Naive thymus-derived CD4-positive, alpha-beta T cell (primary cell): ENCODE results near the gene PDZD2. TPM values are rescaled to one million over a fixed set of nuclear protein-coding genes. Genes with fewer than 3 reads are reported as not detected.

Experiments used
- ATAC-seq: fragments of 150-1000 bp; cut with Tn5 transposase; 2 replicates; pipeline ENCODE4 v1.10.0; 2021; ENCODE audit warnings: mild to moderate bottlenecking, moderate library complexity
- CTCF ChIA-PET: fragments of 350-600 bp; sonication (Branson Sonifier 250); formaldehyde crosslinking; loops from one replicate; lab custom pipeline; 2021; ENCODE audit warnings: antibody characterized with exemption; lab: Charles Lee
- POLR2A ChIA-PET: fragments of 350-600 bp; sonication (Branson Sonifier 250); formaldehyde crosslinking; loops from one replicate; lab custom pipeline; 2021; ENCODE audit warnings: antibody characterized with exemption, inconsistent platforms; lab: Charles Lee
- DNase-seq, 9 donors: peaks; one replicate each; pipeline versions ENCODE4 v3.0.0 to v3.0.0-alpha.2; 2020 to 2022; ENCODE audit warnings: mixed read lengths in 1 of 9
- H3K27ac ChIP-seq: one replicate; pipeline ENCODE4 v1.7.0; 2013; ENCODE audit warnings: mild to moderate bottlenecking, low read depth, low read length, moderate library complexity
- H3K27me3 ChIP-seq, 2 donors: one replicate each; pipeline ENCODE4 v1.7.0; 2013; ENCODE audit warnings: low read length in 2 of 2, mild to moderate bottlenecking in 2 of 2, moderate library complexity in 2 of 2; ENCODE audit not compliant: control insufficient read depth in 2 of 2, insufficient read depth in 2 of 2
- H3K36me3 ChIP-seq, 3 experiments: 1 replicate in 2 of 3; 2 replicates in 1 of 3; pipeline ENCODE4 v1.7.0; 2013; ENCODE audit warnings: low read length in 3 of 3, mild to moderate bottlenecking in 3 of 3, moderate library complexity in 1 of 3; ENCODE audit not compliant: insufficient read depth in 3 of 3, control insufficient read depth in 2 of 3
- H3K4me1 ChIP-seq, 2 donors: one replicate each; pipeline ENCODE4 v1.7.0; 2013; ENCODE audit warnings: low read length in 2 of 2, mild to moderate bottlenecking in 2 of 2, moderate library complexity in 1 of 2; ENCODE audit not compliant: control insufficient read depth in 2 of 2, insufficient read depth in 2 of 2
- H3K4me3 ChIP-seq: 2 replicates; pipeline ENCODE4 v1.7.0; 2013; ENCODE audit warnings: mild to moderate bottlenecking, low read length
- H3K9me3 ChIP-seq, 3 experiments: 1 replicate in 2 of 3; 2 replicates in 1 of 3; pipeline ENCODE4 v1.7.0; 2013; ENCODE audit warnings: low read length in 3 of 3; ENCODE audit not compliant: control insufficient read depth in 2 of 3
- H3K27ac Mint-ChIP-seq, 9 donors: one replicate each; pipeline ENCODE4 v1.8.0; 2020 to 2022; ENCODE audit warnings: mixed read lengths in 9 of 9, mild to moderate bottlenecking in 8 of 9, moderate library complexity in 5 of 9, inconsistent platforms in 2 of 9
- H3K27me3 Mint-ChIP-seq, 5 donors: one replicate each; pipeline ENCODE4 v1.8.0; 2021 to 2022; ENCODE audit warnings: mixed read lengths in 5 of 5, mild to moderate bottlenecking in 1 of 5
- H3K36me3 Mint-ChIP-seq, 5 donors: one replicate each; pipeline ENCODE4 v1.8.0; 2020 to 2022; ENCODE audit warnings: mixed read lengths in 5 of 5, mild to moderate bottlenecking in 3 of 5, inconsistent platforms in 1 of 5
- H3K4me1 Mint-ChIP-seq, 7 donors: one replicate each; pipeline ENCODE4 v1.8.0; 2020 to 2022; ENCODE audit warnings: mixed read lengths in 7 of 7, mild to moderate bottlenecking in 3 of 7, inconsistent platforms in 1 of 7
- H3K4me3 Mint-ChIP-seq, 10 donors: one replicate each; pipeline ENCODE4 v1.8.0; 2020 to 2022; ENCODE audit warnings: mild to moderate bottlenecking in 10 of 10, mixed read lengths in 10 of 10, moderate library complexity in 6 of 10, inconsistent platforms in 2 of 10
- H3K9me3 Mint-ChIP-seq, 11 donors: one replicate each; pipeline ENCODE4 v1.8.0; 2020 to 2022; ENCODE audit warnings: mixed read lengths in 11 of 11, mild to moderate bottlenecking in 4 of 11, inconsistent platforms in 1 of 11, moderate library complexity in 1 of 11
- intact Hi-C, 2 donors: fragments of 100-400 bp; cut with micrococcal nuclease; formaldehyde crosslinking; loops; one replicate each; pipeline ENCODE4 v1.15.1; 2023
- polyA plus RNA-seq, 2 donors: library from polyadenylated mRNA; unstranded; fragments of 300-500 nt; fragmentation: Illumina TruSeq; gene quantifications; one replicate each; pipeline ENCODE4 v1.2.3, GENCODE V29; 2021
- total RNA-seq, 6 experiments: library from RNA in 5 of 6; stranded (reverse) in 5 of 6; gene quantifications; 1 replicate in 5 of 6; 2 replicates in 1 of 6; pipeline ENCODE4 v1.2.3 and lab custom pipeline; 2021 to 2026

The PDZD2 gene
- total and polyA plus RNA-seq, 7 experiments from 2014 or later, result 1.1 to 2.7 (median 1.3) TPM; not detected in 1

DNA sequence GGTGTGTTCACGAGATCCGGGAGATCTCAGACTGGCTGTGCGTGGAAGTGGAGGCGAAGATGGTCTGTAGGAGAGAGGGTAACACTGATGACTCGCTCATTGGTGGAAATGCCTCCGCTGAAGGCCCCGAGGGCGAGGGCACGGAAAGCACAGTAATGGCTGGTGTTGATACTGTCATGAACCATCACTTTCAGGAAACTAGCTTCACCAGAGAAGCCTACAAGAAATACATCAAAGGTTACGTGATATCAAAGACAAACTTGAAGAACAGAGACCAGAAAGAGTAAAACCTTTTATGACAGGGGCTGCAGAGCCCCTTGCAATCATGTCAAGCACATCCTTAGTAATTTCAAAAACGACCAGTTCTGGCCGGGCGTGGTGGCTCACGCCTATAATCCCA is 269.5 kb downstream of the PDZD2 start:
- ATAC-seq (peak; percentile 47), DNase-seq (peak in 4 of 9 donors; percentile 11 to 37 (median 24))
- H3K27me3 ChIP-seq, result no peaks in the 10 kb centered on the region
- no peaks in the 10 kb centered on the region for H3K9me3 ChIP-seq
- no peak overlapping the region for H3K27ac ChIP-seq
- ChIA-PET CTCF (no interaction called here), POLR2A (no interaction called here)
- Mint-ChIP-seq H3K4me1 (peaks cover 0 to 31% (median 18%) of the 10 kb centered on the region in 7 donors), H3K9me3 (peaks cover 0 to 3% (median 0%) of the 10 kb centered on the region in 11 donors), H3K27ac (peak overlapping the region in 5 of 9 donors; percentile 53 to 83 (median 78)), H3K27me3 (no peaks in the 10 kb centered on the region), H3K36me3 (no peaks in the 10 kb centered on the region), H3K4me3 (peak overlapping the region in 7 of 10 donors; percentile 3 to 64 (median 60))
- intact Hi-C loops, result loop anchor here in 1 of 2 donors (5.0 kb wide), 1 partner anchor 41 kb away; no protein-coding TSS in a partner anchor
- no peak overlapping the region for H3K4me3 ChIP-seq
- H3K36me3 ChIP-seq, result no peaks in the 10 kb centered on the region
- H3K4me1 ChIP-seq, result peaks cover 0 to 6% of the 10 kb centered on the region in 2 donors

DNA sequence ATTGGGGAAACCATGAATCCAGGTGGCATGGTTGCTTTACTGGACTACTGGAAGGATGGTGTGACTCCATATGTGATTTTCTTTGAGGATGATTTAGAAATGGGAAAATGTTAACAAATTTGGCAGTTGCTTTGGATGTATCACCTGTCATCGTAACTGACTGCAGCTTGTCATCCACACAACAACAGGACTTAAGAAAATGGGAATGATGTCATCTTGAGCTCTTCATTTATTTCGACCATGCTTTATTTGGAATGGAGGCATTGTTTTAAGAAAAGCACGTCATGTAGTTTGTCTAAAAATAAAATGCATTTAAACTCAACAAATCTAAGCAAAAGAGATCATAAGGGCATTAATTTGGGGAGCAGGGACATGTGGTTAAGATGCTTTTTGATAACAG is 270.1 kb downstream of the PDZD2 start:
- ATAC-seq (no peak), DNase-seq (no peak)
- no peaks in the 10 kb centered on the region for H3K27me3 ChIP-seq
- Mint-ChIP-seq H3K9me3 (peaks cover 0 to 3% (median 0%) of the 10 kb centered on the region in 11 donors), H3K4me3 (no peak overlapping the region), H3K27me3 (no peaks in the 10 kb centered on the region), H3K4me1 (peaks cover 0 to 31% (median 21%) of the 10 kb centered on the region in 7 donors), H3K27ac (peak overlapping the region in 4 of 9 donors; percentile 5 to 81 (median 68)), H3K36me3 (no peaks in the 10 kb centered on the region)
- POLR2A ChIA-PET, result no interaction called here
- H3K36me3 ChIP-seq, result no peaks in the 10 kb centered on the region
- H3K4me3 ChIP-seq, result no peak overlapping the region
- intact Hi-C loops, result loop anchor here in 1 of 2 donors (5.0 kb wide), 1 partner anchor 42 kb away; no protein-coding TSS in a partner anchor
- peaks cover 0 to 6% of the 10 kb centered on the region in 2 donors for H3K4me1 ChIP-seq
- CTCF ChIA-PET, result interaction anchor here (0.6 to 1.1 kb wide), 2 partner anchors 21 to 40 kb away, joined by 3 to 4 read pairs; no protein-coding TSS in a partner anchor
- no peak overlapping the region for H3K27ac ChIP-seq
- no peaks in the 10 kb centered on the region for H3K9me3 ChIP-seq

DNA sequence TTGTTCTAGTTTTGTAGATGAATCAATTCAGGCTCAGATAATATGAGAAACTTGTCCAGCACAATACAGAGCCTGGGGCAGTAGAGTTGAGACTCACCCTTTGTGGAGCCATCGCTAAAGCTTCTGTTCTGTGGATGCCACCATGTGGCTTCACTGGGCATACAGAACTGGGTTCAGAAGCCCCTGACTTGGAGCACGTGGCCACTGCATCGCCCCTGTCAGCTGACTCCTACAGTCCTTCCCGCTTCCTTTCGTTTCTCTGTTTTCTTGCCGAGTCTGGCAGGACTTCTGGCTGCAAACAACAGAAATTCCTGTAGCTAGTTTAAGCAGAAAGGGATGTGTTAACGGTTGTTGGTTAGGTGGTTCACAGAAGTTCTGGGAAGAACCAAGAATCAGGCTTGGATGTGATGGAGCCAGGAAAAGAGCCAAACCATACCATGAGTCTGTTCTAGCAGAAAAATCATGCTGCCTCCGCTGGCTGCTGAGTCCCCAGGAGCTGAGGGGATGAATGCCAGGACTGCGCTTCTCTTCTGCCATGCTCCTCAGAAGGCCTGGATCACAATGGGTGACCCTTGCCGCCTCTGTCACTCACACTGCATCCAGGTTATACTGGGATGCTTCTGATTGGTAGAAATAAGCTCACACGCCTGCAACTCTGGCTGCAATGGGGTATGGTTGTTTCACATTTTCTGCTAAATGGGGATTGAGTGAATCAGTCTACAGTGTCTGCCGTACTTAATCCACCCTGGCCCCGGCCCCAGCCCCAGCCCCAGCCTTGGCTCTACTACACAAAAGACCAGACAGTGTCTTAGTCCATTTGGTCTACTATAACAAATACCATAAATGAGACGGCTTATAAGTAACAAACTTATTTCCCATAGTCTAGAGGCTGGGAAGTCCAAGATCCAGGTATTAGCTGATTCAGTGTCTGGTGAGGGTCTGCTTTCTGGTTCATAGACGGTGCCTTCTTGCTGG is 272.6 kb downstream of the PDZD2 start:
- DNase-seq (no peak), ATAC-seq (no peak)
- POLR2A ChIA-PET, result interaction anchor here (0.6 kb wide), 1 partner anchor 402 kb away, joined by 3 read pairs; no protein-coding TSS in a partner anchor
- CTCF ChIA-PET, result interaction anchor here (0.6 kb wide), 1 partner anchor 136 kb away, joined by 3 read pairs; no protein-coding TSS in a partner anchor
- H3K27me3 Mint-ChIP-seq, result no peaks in the 10 kb centered on the region
- no peak overlapping the region for H3K27ac Mint-ChIP-seq
- intact Hi-C loops, result loop anchor here in 1 of 2 donors (1.0 kb wide), 1 partner anchor 86 kb away; no protein-coding TSS in a partner anchor
- no peaks in the 10 kb centered on the region for H3K27me3 ChIP-seq
- H3K9me3 ChIP-seq, result no peaks in the 10 kb centered on the region
- H3K4me3 Mint-ChIP-seq, result no peak overlapping the region
- no peak overlapping the region for H3K4me3 ChIP-seq
- no peaks in the 10 kb centered on the region for H3K36me3 ChIP-seq
- H3K9me3 Mint-ChIP-seq, result peaks cover 0 to 3% (median 0%) of the 10 kb centered on the region in 11 donors
- no peak overlapping the region for H3K27ac ChIP-seq
- H3K4me1 ChIP-seq, result peaks cover 0 to 6% of the 10 kb centered on the region in 2 donors
- peaks cover 0 to under 1% (median 0%) of the 10 kb centered on the region in 5 donors for H3K36me3 Mint-ChIP-seq
- H3K4me1 Mint-ChIP-seq, result peaks cover 0 to 27% (median 22%) of the 10 kb centered on the region in 7 donors

DNA sequence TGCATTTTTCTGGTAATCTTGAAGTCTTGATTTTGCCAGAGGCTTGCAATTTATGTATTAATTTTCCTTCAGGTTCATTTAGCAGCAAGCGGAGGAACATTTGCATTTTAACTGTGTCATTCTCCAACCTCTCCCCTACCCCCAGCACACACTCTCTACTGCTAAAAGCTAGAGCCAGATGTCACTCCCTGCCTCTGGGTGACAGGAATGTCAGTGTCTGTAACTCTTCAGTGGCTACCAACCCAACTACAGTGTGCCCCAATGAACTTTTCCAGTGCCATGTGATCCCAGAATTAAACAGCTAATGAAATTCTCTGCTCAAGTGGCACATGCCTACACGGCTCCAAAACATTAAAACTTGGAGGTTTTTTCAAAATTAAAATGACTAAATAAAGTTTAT is 274.9 kb downstream of the PDZD2 start:
- Mint-ChIP-seq H3K9me3 (no peaks in the 10 kb centered on the region), H3K27ac (no peak overlapping the region), H3K36me3 (peaks cover 0 to 4% (median 0%) of the 10 kb centered on the region in 5 donors), H3K4me1 (peaks cover 0 to 18% (median 6%) of the 10 kb centered on the region in 7 donors), H3K4me3 (no peak overlapping the region), H3K27me3 (no peaks in the 10 kb centered on the region)
- Histone ChIP-seq H3K27me3 (no peaks in the 10 kb centered on the region), H3K27ac (no peak overlapping the region), H3K36me3 (no peaks in the 10 kb centered on the region), H3K9me3 (no peaks in the 10 kb centered on the region), H3K4me1 (peaks cover 0 to 4% of the 10 kb centered on the region in 2 donors), H3K4me3 (no peak overlapping the region)
- DNase-seq, result no peak
- intact Hi-C loops, result no loop called here
- no peak for ATAC-seq
- ChIA-PET CTCF (no interaction called here), POLR2A (no interaction called here)

DNA sequence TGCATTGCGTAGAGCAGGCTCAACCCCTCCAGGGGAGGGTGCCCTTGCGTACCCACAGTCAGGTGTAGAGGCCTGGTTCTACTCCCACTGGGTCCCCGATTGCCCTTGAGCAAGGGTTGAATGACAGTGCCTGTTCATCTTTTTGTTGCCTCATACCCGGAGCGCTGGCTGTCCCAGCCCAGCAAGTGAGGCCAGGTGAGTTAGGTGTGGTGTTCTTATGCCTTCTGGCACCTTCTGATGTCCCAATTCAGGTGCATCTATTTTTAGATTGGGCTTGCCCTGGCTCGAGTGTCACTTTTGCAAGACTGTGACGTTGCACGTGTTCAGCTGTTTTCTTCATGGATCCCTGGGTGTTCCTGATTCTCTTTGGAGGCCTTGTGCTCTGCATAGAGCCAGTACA is 277.4 kb downstream of the PDZD2 start:
- Mint-ChIP-seq H3K4me3 (no peak overlapping the region), H3K36me3 (peaks cover 0 to 4% (median 0%) of the 10 kb centered on the region in 5 donors), H3K27ac (peak overlapping the region in 1 of 9 donors; percentile 52), H3K9me3 (no peaks in the 10 kb centered on the region), H3K27me3 (peaks cover 0 to 4% (median 0%) of the 10 kb centered on the region in 5 donors), H3K4me1 (peaks cover 0 to 12% (median 0%) of the 10 kb centered on the region in 7 donors)
- CTCF ChIA-PET, result no interaction called here
- DNase-seq, result no peak
- Histone ChIP-seq H3K27ac (no peak overlapping the region), H3K4me1 (no peaks in the 10 kb centered on the region), H3K27me3 (no peaks in the 10 kb centered on the region), H3K9me3 (no peaks in the 10 kb centered on the region), H3K4me3 (no peak overlapping the region), H3K36me3 (no peaks in the 10 kb centered on the region)
- POLR2A ChIA-PET, result no interaction called here
- intact Hi-C loops, result no loop called here
- no peak for ATAC-seq

DNA sequence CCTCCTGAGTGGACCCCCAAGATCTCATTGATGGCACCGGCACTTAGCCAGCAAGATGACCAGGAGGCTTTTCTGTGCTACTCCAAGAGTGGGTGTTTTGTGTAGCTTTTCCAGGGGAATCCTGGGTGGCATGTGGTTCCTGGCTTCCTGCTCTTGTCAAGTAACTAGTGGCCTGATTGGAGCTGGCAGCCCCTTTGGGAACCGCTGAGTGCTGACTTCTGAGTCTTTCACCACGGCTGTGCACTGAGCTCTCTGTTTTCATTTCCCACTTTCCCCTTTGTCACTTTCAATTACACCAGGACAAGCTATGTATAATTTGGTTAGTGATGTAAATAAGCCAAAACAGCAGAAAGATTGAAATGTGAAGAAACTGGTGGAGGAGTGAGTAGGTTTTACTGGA is 279.8 kb downstream of the PDZD2 start:
- Mint-ChIP-seq H3K27me3 (peaks cover 0 to 4% (median 0%) of the 10 kb centered on the region in 5 donors), H3K36me3 (peaks cover 0 to 5% (median 3%) of the 10 kb centered on the region in 5 donors), H3K4me1 (peaks cover 0 to 6% (median 3%) of the 10 kb centered on the region in 7 donors), H3K9me3 (no peaks in the 10 kb centered on the region), H3K27ac (no peak overlapping the region), H3K4me3 (no peak overlapping the region)
- no peak for DNase-seq
- Histone ChIP-seq H3K36me3 (no peaks in the 10 kb centered on the region), H3K9me3 (no peaks in the 10 kb centered on the region), H3K27ac (no peak overlapping the region), H3K27me3 (no peaks in the 10 kb centered on the region), H3K4me3 (no peak overlapping the region), H3K4me1 (no peaks in the 10 kb centered on the region)
- intact Hi-C loops, result no loop called here
- ATAC-seq, result no peak
- POLR2A ChIA-PET, result no interaction called here
- CTCF ChIA-PET, result interaction anchor here (0.9 kb wide), 1 partner anchor 72 kb away, joined by 3 read pairs; no protein-coding TSS in a partner anchor
